Tibial nerve (tissue), 4 donors: ENCODE data around the gene HOXB13.

ENCODE experiments used
- CTCF ChIP-seq, 5 experiments: fragments of 200-600 bp in 3 of 5; fragments of 450-650 bp in 2 of 5; sonication (generic) in 3 of 5; IDR thresholded peaks; one replicate each; pipeline ENCODE4 v1.5.1; 2016 to 2019; ENCODE audit warnings: antibody characterized with exemption in 5 of 5, mild to moderate bottlenecking in 3 of 5, moderate library complexity in 2 of 5
- EP300 ChIP-seq, 2 donors: sonication (generic); formaldehyde crosslinking; IDR thresholded peaks; one replicate each; pipeline ENCODE4 v1.6.1; 2017; ENCODE audit warnings: antibody characterized with exemption in 2 of 2, mild to moderate bottlenecking in 1 of 2
- POLR2A ChIP-seq, 2 donors: fragments of 450-650 bp; IDR thresholded peaks; one replicate each; pipeline ENCODE4 v1.6.1; 2017; ENCODE audit warnings: antibody characterized with exemption in 2 of 2, mild to moderate bottlenecking in 2 of 2, moderate library complexity in 2 of 2

- TF ChIP-seq POLR2A (IDR thresholded peaks at IDR 0.05) (no peak), CTCF (IDR thresholded peaks at IDR 0.05) (no peak), EP300 (IDR thresholded peaks at IDR 0.05) (no peak)
Measured at GRCh38 chr17:48738803-48739526, 10.4 kb upstream of the HOXB13 start.
